Naive B cell (primary cell): ENCODE measurements around the gene GLRA2. TPM values are rescaled to one million over a fixed set of nuclear protein-coding genes. Genes with fewer than 3 reads are reported as not detected.

ENCODE experiments used
- ATAC-seq, 2 donors: fragments of 150-1000 bp; cut with Tn5 transposase; 2 replicates each; pipeline ENCODE4 v1.10.0; 2021; ENCODE audit warnings: low read depth in 2 of 2, mild to moderate bottlenecking in 2 of 2, moderate library complexity in 2 of 2
- DNase-seq: peaks from one replicate; pipeline ENCODE4 v3.0.0; 2022
- H3K27ac Mint-ChIP-seq, 6 donors: one replicate each; pipeline ENCODE4 v1.8.0; 2020 to 2022; ENCODE audit warnings: mild to moderate bottlenecking in 6 of 6, mixed read lengths in 6 of 6, moderate library complexity in 5 of 6, inconsistent platforms in 2 of 6
- H3K27me3 Mint-ChIP-seq, 3 donors: one replicate each; pipeline ENCODE4 v1.8.0; 2021 to 2022; ENCODE audit warnings: mixed read lengths in 3 of 3, mild to moderate bottlenecking in 1 of 3
- H3K36me3 Mint-ChIP-seq, 2 donors: one replicate each; pipeline ENCODE4 v1.8.0; 2020 to 2022; ENCODE audit warnings: mixed read lengths in 2 of 2, inconsistent platforms in 1 of 2, mild to moderate bottlenecking in 1 of 2
- H3K4me1 Mint-ChIP-seq, 3 donors: one replicate each; pipeline ENCODE4 v1.8.0; 2020 to 2022; ENCODE audit warnings: mixed read lengths in 3 of 3, inconsistent platforms in 1 of 3, mild to moderate bottlenecking in 1 of 3, moderate library complexity in 1 of 3
- H3K4me3 Mint-ChIP-seq, 8 donors: one replicate each; pipeline ENCODE4 v1.8.0; 2020 to 2022; ENCODE audit warnings: mild to moderate bottlenecking in 8 of 8, mixed read lengths in 8 of 8, moderate library complexity in 8 of 8, inconsistent platforms in 2 of 8
- H3K9me3 Mint-ChIP-seq, 7 donors: one replicate each; pipeline ENCODE4 v1.8.0; 2020 to 2022; ENCODE audit warnings: mixed read lengths in 7 of 7, mild to moderate bottlenecking in 5 of 7, inconsistent platforms in 2 of 7, moderate library complexity in 1 of 7
- polyA plus RNA-seq, 6 donors: library from polyadenylated mRNA; unstranded; fragments of 300-500 nt; fragmentation: Illumina TruSeq; gene quantifications; one replicate each; pipeline ENCODE4 v1.2.3, GENCODE V29; 2021; ENCODE audit warnings: low read depth in 6 of 6

Gene GLRA2
- polyA plus RNA-seq, 6 donors from 2014 or later, result not detected

DNA sequence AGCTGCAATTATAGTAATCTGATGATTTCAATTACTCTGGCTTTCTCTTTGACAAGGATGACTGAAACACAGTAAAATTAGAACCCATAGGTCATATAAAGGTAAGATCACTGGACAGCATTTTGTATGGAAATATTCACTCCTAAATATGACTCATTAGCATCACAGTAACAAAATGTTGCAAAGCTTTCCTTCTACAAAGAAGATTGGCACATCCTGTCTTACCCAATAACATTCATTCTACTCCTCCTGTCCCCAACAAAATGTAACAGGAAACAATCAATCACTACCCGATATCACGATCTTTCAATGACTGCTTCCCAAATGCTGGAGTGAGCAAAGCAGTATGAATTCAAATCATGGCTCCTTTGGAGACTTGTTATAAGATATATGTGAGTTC lies 248.2 kb downstream of the GLRA2 start:
- Mint-ChIP-seq H3K36me3 (peaks cover 0 to 3% of the 10 kb centered on the region in 2 donors), H3K27ac (no peak overlapping the region), H3K27me3 (no peaks in the 10 kb centered on the region), H3K9me3 (no peaks in the 10 kb centered on the region), H3K4me1 (no peaks in the 10 kb centered on the region), H3K4me3 (no peak overlapping the region)
- ATAC-seq (no peak), DNase-seq (no peak)

DNA sequence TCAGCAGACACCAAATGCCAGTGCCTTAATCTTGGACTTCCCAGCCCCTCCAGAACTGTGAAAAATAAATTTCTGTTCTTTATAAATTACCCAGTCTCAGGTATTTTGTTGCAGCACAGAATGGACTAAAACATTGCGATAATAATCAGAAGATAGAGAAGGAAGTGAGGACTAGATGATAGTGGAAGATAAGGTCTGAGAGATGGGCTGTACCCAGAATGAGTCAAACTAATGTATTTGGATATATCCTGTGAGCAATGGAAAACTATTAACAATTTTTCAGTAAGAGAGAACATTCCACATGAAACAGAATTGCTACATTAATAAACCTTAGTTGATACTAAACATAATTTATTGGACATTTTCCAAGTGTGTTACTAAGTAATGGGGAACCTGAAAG lies 250.2 kb downstream of the GLRA2 start:
- Mint-ChIP-seq H3K4me3 (no peak overlapping the region), H3K27ac (no peak overlapping the region), H3K9me3 (no peaks in the 10 kb centered on the region), H3K4me1 (no peaks in the 10 kb centered on the region), H3K27me3 (no peaks in the 10 kb centered on the region), H3K36me3 (no peaks in the 10 kb centered on the region)
- DNase-seq (no peak), ATAC-seq (no peak)
